8988T (cell line): ENCODE measurements around the gene SLC9B1.
"Not testable (repeated sequence)": the region's sequence is repeated elsewhere in the genome, so short reads cannot be mapped to it uniquely, and the experiment has no call there.

ENCODE experiments used
- DNase-seq: peaks from one replicate; pipeline ENCODE4 v3.0.0; 2011

SLC9B1 gene

DNA sequence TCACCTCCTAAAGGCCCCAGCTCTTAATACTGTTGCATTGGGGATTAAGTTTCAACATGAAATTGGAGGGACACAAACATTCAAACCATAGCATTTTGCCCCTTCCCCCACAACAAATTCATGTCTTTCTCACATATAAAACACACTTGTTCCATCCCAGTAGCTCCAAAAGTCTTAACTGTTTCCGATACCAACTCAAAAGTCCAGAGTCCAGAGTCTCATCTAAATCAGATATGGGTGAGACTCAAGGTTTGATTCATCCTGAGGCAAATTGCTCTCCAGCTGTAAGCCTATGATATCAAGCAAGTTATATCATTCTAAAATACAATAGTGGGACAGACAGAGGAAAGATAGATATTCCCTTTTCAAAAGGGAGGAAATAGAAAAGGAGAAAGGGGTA is 8.7 kb downstream of the SLC9B1 start:
- no peak for DNase-seq

DNA sequence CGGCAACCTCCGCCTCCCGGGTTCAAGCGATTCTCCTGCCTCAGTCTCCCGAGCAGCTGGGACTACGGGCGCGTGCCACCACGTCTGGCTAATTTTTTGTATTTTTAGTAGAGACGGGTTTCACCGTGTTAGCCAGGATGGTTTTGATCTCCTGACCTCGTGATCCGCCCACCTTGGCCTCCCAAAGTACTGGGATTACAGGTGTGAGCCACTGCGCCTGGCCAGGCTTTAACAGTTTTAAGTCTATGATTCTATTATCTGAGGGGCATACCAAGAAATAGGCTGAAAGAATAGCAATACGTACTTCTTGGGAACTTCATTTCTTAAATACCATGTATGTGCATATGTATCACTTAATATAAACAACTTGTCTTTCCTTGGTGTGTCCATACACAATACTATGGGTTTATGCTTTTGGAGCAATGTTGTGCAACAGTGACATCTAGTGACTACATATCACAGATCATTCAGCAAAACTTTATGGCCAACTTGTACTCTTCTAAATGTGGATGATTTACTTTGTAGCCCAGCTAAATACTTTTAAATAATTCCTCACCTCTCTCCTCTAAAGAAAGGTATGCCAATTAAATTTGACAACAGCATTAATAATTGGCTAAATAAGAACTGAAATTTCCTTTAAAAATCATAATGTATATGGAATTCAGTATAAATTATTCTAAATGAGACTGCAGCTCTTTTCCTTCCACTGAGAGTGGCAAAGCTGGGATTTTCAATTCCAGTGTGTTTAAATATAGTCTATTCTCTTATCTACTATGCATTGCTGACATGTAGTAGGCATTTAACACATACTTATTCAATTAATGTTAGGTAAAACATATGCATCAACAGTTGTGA is 10.4 kb downstream of the SLC9B1 start:
- DNase-seq = no peak

DNA sequence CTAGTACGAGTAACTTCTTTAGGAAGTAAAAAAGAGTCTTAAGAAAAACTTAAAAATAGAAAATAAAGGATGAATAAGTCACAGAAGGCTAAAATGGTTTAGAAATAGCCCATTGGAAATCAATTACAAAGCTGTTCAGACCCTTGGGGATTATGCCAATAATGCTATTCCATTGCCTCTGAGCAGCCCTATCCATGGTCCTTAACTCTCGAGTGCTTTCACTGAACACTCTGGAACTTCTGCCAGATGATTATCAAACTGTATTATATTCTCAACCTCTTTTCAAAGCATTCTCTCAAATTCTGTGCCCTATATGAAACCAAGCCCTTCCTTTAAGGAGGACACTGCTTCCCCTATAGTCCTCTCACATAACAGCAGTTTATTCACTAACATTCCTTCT is 17.0 kb downstream of the SLC9B1 start:
- DNase-seq = no peak

DNA sequence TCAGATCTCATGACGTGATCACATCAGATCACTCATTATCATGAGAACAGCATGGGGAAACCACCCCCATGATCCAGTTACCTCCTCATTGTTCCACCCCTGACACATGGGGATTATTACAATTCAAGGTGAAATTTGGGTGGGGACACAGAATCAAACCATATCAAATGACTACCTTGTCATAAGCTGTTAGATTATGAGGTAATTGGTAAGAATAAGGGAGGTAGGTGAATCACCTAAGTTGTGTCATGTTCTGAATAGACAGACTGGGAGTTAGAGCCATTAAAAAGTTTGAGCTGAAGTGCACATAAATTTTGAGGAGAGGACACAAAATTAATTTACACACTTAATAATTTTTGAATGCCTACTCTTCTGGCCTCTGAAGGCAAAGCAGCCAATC is 24.7 kb downstream of the SLC9B1 start:
- no peak for DNase-seq

DNA sequence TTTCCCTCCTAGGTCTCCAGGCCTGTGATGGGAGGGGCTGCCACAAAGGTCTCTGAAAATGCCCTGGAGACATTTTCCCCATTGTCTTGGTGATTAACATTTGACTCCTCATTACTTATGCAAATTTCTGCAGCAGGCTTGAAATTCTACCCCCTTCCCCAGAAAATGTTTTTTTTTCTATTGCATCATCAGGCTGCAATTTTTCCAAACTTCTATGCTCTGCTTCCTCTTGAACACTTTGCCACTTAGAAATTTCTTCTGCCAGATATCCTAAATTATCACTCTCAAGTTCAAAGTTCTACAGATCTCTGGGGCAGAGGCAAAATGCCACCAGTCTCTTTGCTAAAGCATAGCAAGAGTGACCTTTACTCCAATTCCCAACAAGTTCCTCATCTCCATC is 25.5 kb downstream of the SLC9B1 start:
- DNase-seq = not testable (repeated sequence)

DNA sequence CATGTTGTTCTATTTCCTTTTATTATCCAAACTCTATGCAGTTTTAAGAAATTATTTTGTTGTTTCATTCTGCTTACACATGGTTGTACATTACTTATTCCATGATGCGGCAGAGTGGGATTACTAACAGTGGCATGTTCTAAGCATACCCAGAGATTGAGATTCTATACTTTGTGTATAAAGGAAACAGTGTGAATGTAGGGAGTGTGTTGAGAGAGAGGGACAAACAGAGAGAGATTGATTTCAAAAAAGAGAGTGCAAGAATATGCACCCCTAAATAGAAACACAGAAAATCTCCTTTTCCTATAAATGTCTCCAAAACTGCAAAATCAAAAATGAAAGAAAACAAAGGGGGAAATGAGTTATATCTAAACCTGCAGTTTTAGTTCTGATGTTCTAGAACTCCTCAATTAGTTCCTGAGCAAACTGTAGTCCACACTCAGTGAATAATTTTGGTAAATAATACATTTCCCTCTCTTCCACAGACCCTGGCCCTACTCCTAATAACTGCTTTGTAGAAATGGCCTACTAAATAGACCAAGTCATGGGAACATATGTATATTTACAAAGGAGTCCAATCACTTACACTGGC is 31.0 kb downstream of the SLC9B1 start:
- no peak for DNase-seq

DNA sequence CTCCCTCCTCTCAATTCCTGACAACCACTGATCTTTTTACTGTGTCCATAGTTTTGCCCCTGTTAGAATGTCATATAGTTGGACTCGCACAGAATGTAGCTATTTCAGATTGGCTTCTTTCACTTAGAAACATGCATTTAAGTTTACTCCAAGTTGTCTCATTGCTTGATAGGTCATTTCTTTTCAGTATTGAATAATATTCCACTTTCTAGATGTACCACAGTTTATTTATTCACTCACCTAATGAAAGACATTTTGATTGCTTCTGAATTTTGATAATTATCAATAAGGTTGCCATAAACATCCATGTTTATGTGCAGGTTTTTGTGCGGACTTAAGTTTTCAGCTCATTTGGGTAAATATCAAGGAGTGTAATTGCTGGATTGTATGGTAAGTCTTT is 38.5 kb downstream of the SLC9B1 start:
- DNase-seq = no peak

DNA sequence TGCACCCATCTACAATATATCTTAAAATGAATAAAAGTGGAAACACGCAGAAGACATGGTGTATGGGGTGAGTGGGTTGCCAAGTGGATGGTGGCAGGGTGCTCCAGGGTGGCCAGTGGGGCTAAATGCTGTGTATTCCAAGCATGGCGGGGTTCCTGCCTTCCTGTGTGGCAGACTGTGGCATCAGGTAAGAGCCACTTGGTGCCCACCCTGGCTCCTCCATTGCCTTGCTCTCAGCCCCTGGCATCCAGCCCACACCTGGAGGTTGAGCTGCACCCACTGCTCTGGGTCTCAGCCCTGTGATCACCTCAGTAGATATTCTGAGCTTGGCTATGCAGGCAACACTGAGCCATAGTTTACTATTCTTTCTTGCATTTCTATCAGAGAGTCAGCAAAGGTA is 57.7 kb downstream of the SLC9B1 start:
- not testable (repeated sequence) for DNase-seq

DNA sequence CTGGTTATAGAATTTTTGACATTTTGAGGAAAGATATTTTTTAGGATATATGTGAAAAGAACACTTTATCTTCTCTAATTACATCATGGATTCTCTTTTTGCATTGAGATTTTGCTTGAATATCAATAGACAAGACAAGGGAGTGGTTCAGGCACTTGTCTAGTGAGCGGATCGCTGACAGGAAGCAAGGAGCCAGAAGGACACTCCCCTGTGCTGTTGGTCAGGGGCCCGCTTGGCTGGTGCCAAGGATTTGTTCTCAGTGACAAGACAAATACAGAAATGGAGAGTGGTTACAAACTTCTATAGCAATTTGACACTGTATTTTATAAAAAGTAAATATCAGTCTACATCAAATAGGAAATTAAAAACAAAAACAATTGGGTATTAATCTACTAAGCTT is 60.0 kb downstream of the SLC9B1 start:
- DNase-seq = no peak

DNA sequence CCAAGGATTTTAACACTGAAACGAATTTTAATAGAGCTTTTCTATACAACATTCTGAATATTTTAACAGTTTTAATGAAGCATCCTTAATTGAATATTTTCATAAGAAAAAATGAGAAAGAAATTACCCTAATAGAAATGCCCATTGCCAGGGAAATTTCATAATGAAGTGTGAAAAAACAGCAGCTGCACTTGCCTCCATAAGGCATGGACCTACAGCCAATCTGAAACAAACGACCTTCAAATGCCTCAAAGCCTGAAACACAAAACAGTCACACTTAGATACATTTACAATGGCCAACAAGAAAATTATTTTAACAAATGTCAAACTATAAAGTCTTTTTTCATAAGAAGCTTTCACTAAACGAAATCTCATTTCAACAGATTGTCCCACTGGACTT is 74.4 kb downstream of the SLC9B1 start:
- no peak for DNase-seq

DNA sequence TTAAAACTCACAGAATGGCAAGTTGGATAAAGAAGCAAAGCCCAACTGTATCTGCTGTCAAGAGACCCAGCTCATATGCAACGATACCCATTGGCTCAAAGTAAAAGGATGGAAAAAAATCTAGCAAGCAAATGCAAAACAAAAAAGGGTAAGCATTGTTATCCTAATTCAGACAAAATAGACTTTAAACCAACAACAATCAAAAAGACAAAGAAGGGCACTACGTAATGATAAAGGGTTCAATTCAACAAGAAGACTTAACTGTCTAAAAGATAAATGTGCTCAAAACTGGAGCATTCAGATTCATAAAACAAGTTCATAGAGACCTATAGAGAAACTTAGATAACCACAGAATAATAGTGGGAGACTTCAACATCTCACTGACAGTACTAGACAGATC is 81.4 kb downstream of the SLC9B1 start:
- DNase-seq = not testable (repeated sequence)

DNA sequence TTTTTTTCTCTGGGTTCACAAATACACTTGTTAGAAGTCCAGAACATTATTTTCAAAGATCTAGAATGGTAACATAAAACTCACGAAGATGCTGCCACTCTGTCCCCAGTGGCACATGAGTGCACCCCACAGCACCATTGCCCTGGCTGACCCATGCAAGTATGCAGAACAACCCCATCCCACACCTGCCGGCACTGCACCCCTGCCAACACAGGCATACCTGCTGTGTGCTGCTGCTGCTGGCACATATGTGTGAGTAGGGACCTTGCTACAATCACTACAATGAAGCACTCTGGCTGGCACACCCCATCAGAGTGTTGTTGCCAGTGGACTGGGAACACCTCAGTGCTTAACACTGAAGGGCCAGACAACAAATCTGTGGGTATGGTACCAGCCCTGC is 83.8 kb downstream of the SLC9B1 start:
- no peak for DNase-seq

DNA sequence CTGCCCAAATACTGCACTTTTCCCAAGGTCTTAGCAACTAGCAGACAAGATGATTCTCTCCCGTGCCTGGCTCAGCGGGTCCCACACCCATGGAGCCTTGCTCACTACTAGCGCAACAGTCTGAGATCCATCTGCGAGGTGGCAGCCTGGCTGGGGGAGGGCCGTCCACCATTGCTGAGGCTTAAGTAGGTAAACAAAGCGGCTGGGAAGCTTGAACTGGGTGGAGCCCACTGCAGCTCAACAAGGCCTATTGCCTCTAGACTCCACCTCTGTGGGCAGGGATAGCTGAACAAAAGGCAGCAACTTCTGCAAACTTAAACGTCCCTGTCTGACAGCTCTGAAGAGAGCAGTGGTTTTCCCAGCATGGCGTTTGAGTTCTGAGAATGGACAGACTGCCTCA is 99.8 kb downstream of the SLC9B1 start:
- not testable (repeated sequence) for DNase-seq

DNA sequence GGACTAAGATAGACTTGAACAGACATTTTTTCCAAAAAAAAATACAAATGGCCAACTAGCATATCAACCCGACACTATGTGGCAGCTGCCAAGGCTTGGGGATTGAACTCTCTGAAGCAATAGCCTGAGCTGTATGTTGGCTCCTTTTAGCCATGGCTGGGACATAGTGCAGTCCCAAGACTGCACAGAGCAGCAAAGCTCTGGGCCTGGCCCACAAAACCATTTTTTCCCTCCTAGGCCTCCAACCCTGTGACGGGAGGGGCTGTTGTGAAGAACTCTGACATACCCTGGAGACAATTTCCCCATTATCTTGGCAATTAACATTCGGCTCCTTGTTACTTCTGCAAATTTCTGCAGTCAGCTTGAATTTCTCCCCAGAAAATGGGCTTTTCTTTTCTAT is 100.6 kb downstream of the SLC9B1 start:
- DNase-seq = no peak

DNA sequence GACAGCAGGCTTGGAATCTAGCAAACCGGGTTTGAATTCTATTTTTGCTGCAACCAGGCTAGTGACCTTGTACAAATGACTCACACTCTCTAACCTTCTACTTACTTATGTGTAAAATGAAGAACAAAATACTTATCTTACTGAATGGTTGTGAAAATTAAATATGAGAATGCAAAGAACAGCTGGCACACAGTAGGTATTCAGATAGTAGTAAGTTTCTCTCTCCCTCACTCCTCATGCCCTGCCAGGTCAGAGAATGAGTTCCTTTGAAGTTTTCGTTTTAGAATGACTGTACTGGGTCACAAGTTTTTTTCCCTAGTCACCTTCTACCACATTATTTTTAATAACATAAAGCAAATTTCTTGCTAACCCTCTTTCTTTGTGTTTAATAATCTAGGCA is 117.7 kb downstream of the SLC9B1 start:
- no peak for DNase-seq

DNA sequence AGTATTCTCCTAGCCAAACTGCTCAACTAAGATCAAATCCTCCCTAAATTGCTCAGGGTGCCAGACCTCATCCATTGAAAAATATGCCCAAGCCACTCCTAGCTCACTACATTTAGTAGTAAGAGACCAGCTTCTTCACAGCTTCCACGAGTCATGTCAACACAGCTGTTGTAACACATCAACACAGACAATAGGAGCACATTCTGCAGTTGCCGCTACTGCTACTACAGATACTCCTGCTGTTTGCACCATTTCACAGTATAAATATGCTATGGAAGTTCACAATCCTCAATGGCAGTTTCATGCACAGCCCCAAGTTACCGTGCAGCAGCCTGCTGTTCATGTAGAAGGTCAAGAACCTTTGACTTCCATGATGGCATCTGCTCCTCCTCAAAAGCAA is 121.9 kb downstream of the SLC9B1 start:
- DNase-seq = not testable (repeated sequence)

DNA sequence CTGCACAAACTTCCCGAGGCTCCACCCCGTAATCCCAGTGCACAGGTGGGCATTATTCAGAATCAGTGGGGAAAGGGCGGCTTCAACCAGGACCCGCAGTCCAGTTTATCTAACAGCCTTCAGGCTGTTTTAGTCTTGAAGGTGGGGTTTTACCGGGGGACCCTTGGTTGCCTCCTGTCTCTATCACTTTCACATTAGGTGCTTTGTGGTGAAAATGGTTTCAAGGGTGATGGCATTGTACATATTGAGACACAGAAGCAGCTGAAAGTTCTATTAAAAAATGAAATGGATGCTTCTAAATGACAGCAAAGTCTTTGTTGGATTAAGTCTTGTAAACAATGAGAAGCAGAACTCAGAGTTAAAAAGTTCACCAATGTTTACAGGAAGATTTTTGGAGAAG is 123.0 kb downstream of the SLC9B1 start:
- DNase-seq = not testable (repeated sequence)

DNA sequence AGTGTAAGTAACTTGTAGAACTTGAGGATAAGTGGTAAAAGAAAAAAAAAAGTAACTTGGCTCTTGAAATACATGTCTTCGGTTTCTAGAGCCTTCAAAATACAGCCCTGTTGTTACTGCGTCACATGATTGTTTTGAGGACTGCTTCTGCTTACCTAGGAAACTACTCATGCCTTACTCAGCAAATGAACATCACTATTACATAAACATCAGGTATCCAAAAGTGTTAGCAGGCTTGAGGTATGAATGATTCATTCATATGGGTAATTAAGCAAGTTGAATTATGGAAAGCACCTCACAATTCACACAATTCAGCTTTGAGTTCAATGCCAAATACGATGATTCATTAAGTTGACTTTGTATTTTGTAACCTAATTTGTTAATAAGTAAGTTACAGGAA is 129.6 kb downstream of the SLC9B1 start:
- not testable (repeated sequence) for DNase-seq

DNA sequence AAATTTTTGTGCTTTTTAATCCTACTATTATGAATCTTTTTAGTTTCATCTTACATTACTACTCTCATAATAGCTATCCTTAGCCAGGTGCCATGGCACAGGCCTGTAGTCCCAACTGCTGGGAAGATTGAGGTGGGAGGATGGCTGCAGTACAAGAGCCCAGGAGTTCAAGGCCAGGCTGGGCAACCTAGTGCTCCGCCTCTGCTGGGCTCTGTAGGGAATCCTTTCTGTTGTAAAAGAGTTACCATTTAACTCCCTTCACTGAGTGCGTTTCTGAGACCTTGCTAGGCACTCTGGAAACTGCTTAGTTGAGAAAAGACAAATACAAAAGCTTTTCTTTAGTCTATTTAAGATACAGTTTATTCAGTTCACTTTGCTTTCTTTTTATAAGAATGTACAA is 130.9 kb downstream of the SLC9B1 start:
- not testable (repeated sequence) for DNase-seq

DNA sequence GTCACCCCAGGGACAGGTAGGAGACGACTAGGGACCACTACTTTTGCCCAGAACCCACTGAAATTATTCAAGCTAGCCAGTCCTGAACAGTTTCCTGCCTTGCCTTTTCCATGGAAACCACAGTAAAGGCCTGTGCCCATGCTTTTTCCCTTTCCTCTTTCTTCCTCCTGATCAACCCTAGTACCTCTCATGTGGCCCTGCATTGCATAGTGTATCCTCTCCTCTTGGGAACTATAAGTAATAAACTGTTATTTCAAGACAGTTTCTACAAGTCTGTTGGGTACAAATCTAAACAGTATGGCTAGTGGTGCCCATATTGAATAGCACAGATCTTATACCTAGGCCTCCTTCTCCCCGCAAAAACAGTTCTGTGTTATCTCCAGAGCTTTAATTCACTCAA is 136.2 kb downstream of the SLC9B1 start:
- no peak for DNase-seq

DNA sequence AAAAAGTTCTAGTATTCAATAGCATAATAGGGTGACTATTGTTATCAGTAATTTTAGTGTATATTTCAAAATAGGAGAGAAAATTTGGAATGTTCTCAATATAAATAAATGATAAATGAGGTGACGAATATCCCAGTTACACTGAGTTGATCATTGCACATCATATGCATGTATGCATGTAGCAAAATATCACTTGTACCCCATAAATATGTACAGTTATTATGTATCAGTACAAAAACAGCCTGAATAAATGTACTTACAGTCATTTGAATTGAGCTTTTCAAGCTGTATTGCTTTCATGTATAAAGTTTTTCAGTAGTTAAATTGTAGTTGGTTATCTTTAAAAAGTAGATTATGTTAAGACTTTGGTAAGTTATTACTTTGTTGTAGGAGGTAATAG is 138.2 kb downstream of the SLC9B1 start:
- DNase-seq = no peak

DNA sequence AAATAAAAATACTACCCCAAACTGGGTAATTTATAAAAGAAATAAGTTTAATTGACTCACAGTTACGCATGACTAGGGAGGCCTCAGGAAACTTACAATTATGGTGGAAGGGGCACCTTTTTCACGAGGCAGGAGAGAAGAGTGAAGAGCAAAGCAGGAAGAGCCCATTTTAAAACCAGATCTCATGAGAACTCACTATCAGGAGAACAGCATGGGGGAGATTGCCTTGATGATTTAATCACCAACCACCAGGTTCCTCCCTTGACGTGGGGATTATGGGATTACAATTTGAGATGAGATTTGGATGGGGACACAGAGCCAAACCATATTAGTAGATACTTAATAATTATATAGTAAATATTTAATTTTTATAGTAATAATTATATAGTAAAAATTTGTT is 140.6 kb downstream of the SLC9B1 start:
- DNase-seq = no peak

DNA sequence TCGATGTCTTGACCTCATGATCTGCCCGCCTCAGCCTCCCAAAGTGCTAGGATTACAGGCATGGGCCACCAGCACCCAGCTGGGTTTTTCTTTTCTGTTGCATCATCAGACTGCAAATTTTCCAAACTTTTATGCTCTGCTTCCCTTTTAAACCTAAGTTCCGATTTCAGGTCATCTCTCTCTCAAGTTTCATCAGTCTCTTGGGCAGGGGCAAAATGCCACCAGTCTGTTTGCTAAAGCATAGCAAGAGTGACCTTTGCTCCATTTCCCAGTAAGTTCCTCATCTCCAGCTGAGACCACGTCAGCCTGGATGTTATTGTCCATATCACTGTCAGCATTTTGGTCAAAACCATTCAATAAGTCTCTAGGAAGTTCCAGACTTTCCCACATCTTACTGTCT is 141.2 kb downstream of the SLC9B1 start:
- DNase-seq = not testable (repeated sequence)

DNA sequence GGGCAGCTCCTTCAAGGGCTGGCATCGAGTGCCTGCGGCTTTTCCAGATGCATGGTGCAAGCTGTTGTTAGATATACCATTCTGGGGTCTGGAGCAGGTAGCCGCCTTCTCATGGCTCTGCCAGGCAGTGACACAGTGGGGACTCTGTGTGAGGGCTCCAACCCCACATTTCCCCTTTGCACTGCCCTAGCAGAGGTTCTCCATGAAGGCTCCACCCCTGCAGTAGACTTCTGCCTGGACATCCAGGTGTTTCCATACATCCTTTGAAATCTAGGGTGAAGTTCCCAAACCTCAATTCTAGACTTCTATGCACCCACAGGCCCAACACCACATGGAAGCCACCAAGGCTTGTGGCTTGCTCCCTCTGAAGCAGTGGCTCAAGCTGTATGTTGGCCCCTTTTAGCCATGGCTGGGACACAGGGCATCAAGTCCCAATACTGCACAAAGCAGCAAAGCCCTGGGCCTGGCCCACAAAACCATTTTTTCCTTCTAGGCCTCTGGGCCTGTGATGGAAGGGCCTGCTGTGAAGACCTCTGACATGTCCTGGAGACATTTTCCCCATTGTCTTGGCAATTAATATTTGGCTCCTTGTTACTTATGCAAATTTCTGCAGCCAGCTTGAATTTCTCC is 141.9 kb downstream of the SLC9B1 start:
- DNase-seq = not testable (repeated sequence)
